Smooth muscle cell (in vitro differentiated cells): ENCODE data around the gene FBXO34. TPM values are rescaled to one million over a fixed set of nuclear protein-coding genes. Genes with fewer than 3 reads are reported as not detected.

Experiments used
- DNase-seq: peaks from one replicate; lab custom pipeline; 2025; ENCODE audit not compliant: unreplicated experiment; lab: John Stamatoyannopoulos, UW
- H2AFZ ChIP-seq: fragments of 200-600 bp; sonication (generic); 2 replicates; pipeline ENCODE4 v1.6.0; 2016; ENCODE audit warnings: antibody characterized with exemption, low read depth, mild to moderate bottlenecking
- H3F3A ChIP-seq: fragments of 200-600 bp; sonication (generic); 2 replicates; pipeline ENCODE4 v1.6.0; 2017; ENCODE audit warnings: antibody characterized with exemption, low read depth
- H3K27ac ChIP-seq: fragments of 200-600 bp; sonication (generic); 2 replicates; pipeline ENCODE4 v1.5.1; 2016; ENCODE audit warnings: low read depth, mild to moderate bottlenecking
- H3K27me3 ChIP-seq: fragments of 200-600 bp; sonication (generic); 2 replicates; pipeline ENCODE4 v1.6.1; 2016; ENCODE audit warnings: low read depth, mild to moderate bottlenecking
- H3K36me3 ChIP-seq: fragments of 200-600 bp; sonication (generic); 2 replicates; pipeline ENCODE4 v1.5.1; 2016; ENCODE audit warnings: low read depth
- H3K4me1 ChIP-seq: fragments of 200-600 bp; sonication (generic); 2 replicates; pipeline ENCODE4 v1.5.1; 2016; ENCODE audit warnings: low read depth
- H3K4me2 ChIP-seq: fragments of 200-600 bp; sonication (generic); 2 replicates; pipeline ENCODE4 v1.6.0; 2016; ENCODE audit warnings: mild to moderate bottlenecking
- H3K4me3 ChIP-seq: fragments of 200-600 bp; sonication (generic); 2 replicates; pipeline ENCODE4 v1.5.1; 2016; ENCODE audit warnings: mild to moderate bottlenecking
- H3K79me2 ChIP-seq: fragments of 200-600 bp; sonication (generic); 2 replicates; pipeline ENCODE4 v1.6.0; 2016; ENCODE audit warnings: low read depth, mild to moderate bottlenecking
- H3K9ac ChIP-seq: fragments of 200-600 bp; sonication (generic); 2 replicates; pipeline ENCODE4 v1.6.0; 2016; ENCODE audit warnings: low read depth
- H3K9me3 ChIP-seq: fragments of 200-600 bp; sonication (generic); replicated peaks from 2 replicates; pipeline ENCODE4 v1.5.1; 2016; ENCODE audit warnings: low read depth
- H4K20me1 ChIP-seq: fragments of 200-600 bp; sonication (generic); 2 replicates; pipeline ENCODE4 v1.6.0; 2016; ENCODE audit warnings: low read depth
- WGBS: methylation state at CpG from one replicate; pipeline ENCODE4 v1.1.7; 2016; ENCODE audit warnings: low lambda C conversion rate; 5-methylcytosine and 5-hydroxymethylcytosine counted together
- polyA plus RNA-seq: library from polyadenylated mRNA; unstranded; fragments of >200 nt; fragmentation: Nextera tagmentation; extraction: Ambion mirVana; gene quantifications from 2 replicates; pipeline ENCODE4 v1.2.1, GENCODE V29; 2016
- total RNA-seq: library from RNA; depleted of rRNA; stranded (reverse); fragments of >200 nt; gene quantifications from 2 replicates; pipeline ENCODE4 v1.2.3, GENCODE V29; 2014
- TF ChIP-seq, protein P1 (sequence below): fragments of 200-600 bp; sonication (generic); IDR thresholded peaks from 2 replicates; pipeline ENCODE4 v1.5.1; 2017; ENCODE audit warnings: borderline replicate concordance, mild to moderate bottlenecking, antibody characterized with exemption; ENCODE audit not compliant: insufficient read depth, poor library complexity, severe bottlenecking

The FBXO34 gene
- total and polyA plus RNA-seq, 2 experiments from 2014 or later, result 17.4 to 23.9 TPM

DNA sequence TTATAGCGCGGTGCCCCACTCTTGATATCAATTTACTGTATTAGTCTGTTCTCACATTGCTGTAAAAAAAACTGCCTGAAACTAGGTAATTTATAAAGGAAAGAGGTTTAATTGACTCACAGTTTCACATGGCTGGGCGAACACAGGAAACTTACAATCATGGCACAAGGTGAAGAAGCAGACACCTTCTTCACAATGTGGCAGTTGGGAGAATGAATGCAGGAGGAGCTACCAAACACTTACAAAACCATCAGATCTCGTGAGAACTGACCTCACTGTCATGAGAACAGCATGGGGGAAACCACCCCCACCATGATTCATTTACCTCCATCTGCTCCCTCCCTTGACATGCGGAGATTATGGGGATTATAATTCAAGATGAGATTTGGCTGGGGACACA is 42.3 kb downstream of the FBXO34 start:
- Histone ChIP-seq H3K4me1 (peaks cover 11% of the 10 kb centered on the region), H3K9ac (no peak overlapping the region), H3K4me2 (no peak overlapping the region), H4K20me1 (peaks cover 51% of the 10 kb centered on the region), H3K27ac (no peak overlapping the region), H2AFZ (no peak overlapping the region), H3K9me3 (no peaks in the 10 kb centered on the region), H3K4me3 (no peak overlapping the region), H3K36me3 (peaks cover 5% of the 10 kb centered on the region), H3K27me3 (no peaks in the 10 kb centered on the region), H3F3A (peaks cover 6% of the 10 kb centered on the region), H3K79me2 (peaks cover 57% of the 10 kb centered on the region)
- TF ChIP-seq, protein P1, sequence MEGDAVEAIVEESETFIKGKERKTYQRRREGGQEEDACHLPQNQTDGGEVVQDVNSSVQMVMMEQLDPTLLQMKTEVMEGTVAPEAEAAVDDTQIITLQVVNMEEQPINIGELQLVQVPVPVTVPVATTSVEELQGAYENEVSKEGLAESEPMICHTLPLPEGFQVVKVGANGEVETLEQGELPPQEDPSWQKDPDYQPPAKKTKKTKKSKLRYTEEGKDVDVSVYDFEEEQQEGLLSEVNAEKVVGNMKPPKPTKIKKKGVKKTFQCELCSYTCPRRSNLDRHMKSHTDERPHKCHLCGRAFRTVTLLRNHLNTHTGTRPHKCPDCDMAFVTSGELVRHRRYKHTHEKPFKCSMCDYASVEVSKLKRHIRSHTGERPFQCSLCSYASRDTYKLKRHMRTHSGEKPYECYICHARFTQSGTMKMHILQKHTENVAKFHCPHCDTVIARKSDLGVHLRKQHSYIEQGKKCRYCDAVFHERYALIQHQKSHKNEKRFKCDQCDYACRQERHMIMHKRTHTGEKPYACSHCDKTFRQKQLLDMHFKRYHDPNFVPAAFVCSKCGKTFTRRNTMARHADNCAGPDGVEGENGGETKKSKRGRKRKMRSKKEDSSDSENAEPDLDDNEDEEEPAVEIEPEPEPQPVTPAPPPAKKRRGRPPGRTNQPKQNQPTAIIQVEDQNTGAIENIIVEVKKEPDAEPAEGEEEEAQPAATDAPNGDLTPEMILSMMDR, result no peak
- no peak for DNase-seq
- 96% methylated on average over 5 of the region's 5 CpGs for WGBS

DNA sequence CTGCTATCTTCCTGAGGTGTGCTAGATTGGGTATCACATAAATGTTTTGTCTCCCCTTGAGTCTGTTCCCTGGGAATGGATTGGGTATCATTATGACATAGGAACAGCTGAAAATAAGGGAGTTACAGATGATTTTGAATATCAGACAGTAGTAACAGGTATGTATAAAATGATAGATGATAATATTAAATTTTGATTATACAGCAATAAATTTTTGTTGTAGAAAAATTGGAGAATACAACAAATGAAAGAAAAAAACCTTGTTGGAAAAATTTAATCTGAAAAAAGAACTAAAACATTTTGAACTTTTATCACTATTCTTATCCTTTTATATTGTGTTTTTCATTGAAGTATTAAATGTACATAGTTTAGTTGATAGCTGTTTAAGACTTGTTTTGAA is 43.2 kb downstream of the FBXO34 start:
- TF ChIP-seq, protein P1, result no peak
- Histone ChIP-seq H3K79me2 (peaks cover 59% of the 10 kb centered on the region), H3K4me3 (no peak overlapping the region), H3K27me3 (no peaks in the 10 kb centered on the region), H3K9me3 (no peaks in the 10 kb centered on the region), H3K27ac (no peak overlapping the region), H2AFZ (no peak overlapping the region), H3K4me2 (no peak overlapping the region), H3F3A (peaks cover 6% of the 10 kb centered on the region), H4K20me1 (peaks cover 52% of the 10 kb centered on the region), H3K9ac (no peak overlapping the region), H3K36me3 (peaks cover 5% of the 10 kb centered on the region), H3K4me1 (peaks cover 11% of the 10 kb centered on the region)
- DNase-seq, result no peak

DNA sequence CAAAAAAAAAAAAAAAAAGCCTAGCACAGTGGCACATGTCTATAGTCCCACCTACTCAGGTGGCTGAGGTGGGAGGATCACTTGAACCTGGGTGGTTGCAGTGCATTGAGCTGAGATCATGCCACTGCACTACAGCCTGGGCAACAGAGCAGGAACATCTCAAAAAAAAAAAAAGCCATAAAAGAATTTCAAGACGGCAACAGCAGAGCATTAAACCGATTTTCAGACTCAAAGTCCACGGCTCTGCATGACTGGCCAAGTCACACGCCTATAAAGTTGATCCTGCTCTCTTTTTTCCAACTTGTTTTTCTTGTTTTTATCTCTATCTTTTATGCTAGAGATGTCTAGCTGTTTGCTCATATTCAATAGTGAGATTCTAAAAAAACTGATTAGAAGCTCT is 45.3 kb downstream of the FBXO34 start:
- Histone ChIP-seq H3K27ac (peak overlapping the region; percentile 68), H3K4me2 (peak overlapping the region; percentile 59), H2AFZ (no peak overlapping the region), H3K36me3 (peaks cover 5% of the 10 kb centered on the region), H3K27me3 (no peaks in the 10 kb centered on the region), H3K4me1 (peaks cover 11% of the 10 kb centered on the region), H3K4me3 (no peak overlapping the region), H3K9ac (no peak overlapping the region), H3K9me3 (no peaks in the 10 kb centered on the region), H3K79me2 (peaks cover 64% of the 10 kb centered on the region), H3F3A (peaks cover 6% of the 10 kb centered on the region), H4K20me1 (peaks cover 37% of the 10 kb centered on the region)
- TF ChIP-seq, protein P1, result no peak
- no peak for DNase-seq
- WGBS, result 26% methylated on average over 4 of the region's 4 CpGs

DNA sequence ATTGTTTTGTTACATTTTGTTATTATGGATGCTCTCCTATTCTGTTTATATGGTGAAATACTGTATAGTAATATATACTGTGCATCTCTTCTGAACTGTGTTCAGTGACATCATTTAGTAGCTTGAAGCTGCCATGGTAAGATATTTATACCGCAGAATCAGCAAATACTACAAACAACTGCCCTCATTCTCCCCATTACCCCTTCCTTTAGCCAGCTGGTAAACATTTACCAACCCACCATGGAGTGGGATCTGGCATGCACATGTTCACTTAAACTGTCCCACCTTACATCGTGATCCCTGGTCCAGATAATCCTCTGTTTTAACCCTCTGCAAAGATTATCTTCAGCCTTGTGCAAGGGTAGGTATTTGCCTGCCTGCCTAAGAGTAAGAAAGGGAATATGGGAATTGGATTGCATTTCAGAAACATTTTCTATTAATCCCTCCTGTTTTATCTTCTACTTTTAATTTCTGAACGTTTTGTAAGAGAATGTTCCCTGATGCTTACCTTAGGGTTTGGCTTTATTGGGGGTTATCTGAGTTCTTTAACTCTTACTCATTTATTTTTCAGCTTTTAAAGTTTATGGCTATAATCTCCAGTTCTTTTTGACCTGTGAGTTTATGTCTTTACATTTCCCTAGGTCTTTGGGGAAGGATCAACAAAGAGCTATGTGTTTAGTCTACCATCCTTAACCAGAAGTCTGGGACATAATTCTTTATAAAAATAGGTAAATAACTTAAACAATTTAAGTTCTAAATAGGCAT is 46.5 kb downstream of the FBXO34 start:
- Histone ChIP-seq H3K4me2 (no peak overlapping the region), H3F3A (peaks cover 6% of the 10 kb centered on the region), H4K20me1 (peaks cover 37% of the 10 kb centered on the region), H3K79me2 (peaks cover 63% of the 10 kb centered on the region), H3K27me3 (no peaks in the 10 kb centered on the region), H3K9me3 (no peaks in the 10 kb centered on the region), H2AFZ (no peak overlapping the region), H3K4me3 (no peak overlapping the region), H3K9ac (no peak overlapping the region), H3K36me3 (peaks cover 5% of the 10 kb centered on the region), H3K27ac (peak overlapping the region; percentile 68), H3K4me1 (peaks cover 11% of the 10 kb centered on the region)
- DNase-seq, result no peak
- TF ChIP-seq, protein P1, result no peak
- 45% methylated on average over 3 of the region's 3 CpGs for WGBS
